ENCODE data around the gene A4GALT. TPM values are rescaled to one million over a fixed set of nuclear protein-coding genes. Genes with fewer than 3 reads are reported as not detected.

Gene A4GALT
- total RNA-seq, 2 donors from 2014 or later: 3.1 to 6.9 TPM

- no peak for TF ChIP-seq CTCF (IDR thresholded peaks at IDR 0.05)
- no peak for TF ChIP-seq POLR2A (IDR thresholded peaks at IDR 0.05)
- Histone ChIP-seq H3K4me3 (no peak overlapping the region), H3K27me3 (no peaks in the 10 kb centered on the region), H3K4me1 (peaks cover 72% of the 10 kb centered on the region), H3K9me3 (no peaks in the 10 kb centered on the region), H3K36me3 (replicated peaks in 1 of 2; ENCODE audit: insufficient read depth in 1 of 2, low read depth in 2 of 2) (no peaks in the 10 kb centered on the region), H3K27ac (peak overlapping the region; percentile 79 to 96 (median 92))
- WGBS, 2 donors: 55 to 58% methylated on average over 5 to 19 of the region's 19 CpGs
- DNase-seq (peak in 1 of 4 donors; percentile 34), ATAC-seq (no peak)
- intact Hi-C loops (cut with DNase I): no loop called here
Observed at GRCh38 chr22:42645341-42645937, 75.2 kb downstream of the A4GALT start.

GRCh38 chr22:42644422-42645340, 76.0 kb downstream of the A4GALT start:
- Histone ChIP-seq H3K27ac (peak overlapping the region; percentile 79 to 96 (median 92)), H3K9me3 (no peaks in the 10 kb centered on the region), H3K4me3 (no peak overlapping the region), H3K4me1 (peaks cover 71% of the 10 kb centered on the region), H3K27me3 (no peaks in the 10 kb centered on the region), H3K36me3 (replicated peaks in 1 of 2; ENCODE audit: insufficient read depth in 1 of 2, low read depth in 2 of 2) (no peaks in the 10 kb centered on the region)
- DNase-seq (peak in 3 of 4 donors; percentile 37 to 51 (median 41)), ATAC-seq (no peak)
- TF ChIP-seq CTCF (IDR thresholded peaks at IDR 0.05) (no peak), POLR2A (IDR thresholded peaks at IDR 0.05) (no peak)
- intact Hi-C loops (cut with DNase I): no loop called here
- 43 to 57% methylated on average over 10 to 22 of the region's 22 CpGs for WGBS, 2 donors

GRCh38 chr22:42643634-42644421, 76.8 kb downstream of the A4GALT start:
- H3K36me3 ChIP-seq (replicated peaks in 1 of 2; ENCODE audit: insufficient read depth in 1 of 2, low read depth in 2 of 2): no peaks in the 10 kb centered on the region
- H3K4me1 ChIP-seq: peaks cover 67% of the 10 kb centered on the region
- ATAC-seq (no peak), DNase-seq (no peak)
- intact Hi-C loops (cut with DNase I): no loop called here
- no peaks in the 10 kb centered on the region for H3K9me3 ChIP-seq
- WGBS, 2 donors: 73 to 87% methylated on average over 8 to 14 of the region's 14 CpGs
- H3K27me3 ChIP-seq: no peaks in the 10 kb centered on the region
- no peak for TF ChIP-seq CTCF (IDR thresholded peaks at IDR 0.05)
- no peak for TF ChIP-seq POLR2A (IDR thresholded peaks at IDR 0.05)
- peak overlapping the region; percentile 33 to 96 (median 92) for H3K27ac ChIP-seq
- H3K4me3 ChIP-seq: no peak overlapping the region

GRCh38 chr22:42642806-42643633, 77.7 kb downstream of the A4GALT start:
- peaks cover 61% of the 10 kb centered on the region for H3K4me1 ChIP-seq
- TF ChIP-seq CTCF (IDR thresholded peaks at IDR 0.05) (no peak), POLR2A (IDR thresholded peaks at IDR 0.05) (no peak)
- H3K27me3 ChIP-seq: no peaks in the 10 kb centered on the region
- H3K9me3 ChIP-seq: no peaks in the 10 kb centered on the region
- H3K27ac ChIP-seq: peak overlapping the region in 2 of 4 donors; percentile 93 to 96
- intact Hi-C loops (cut with DNase I): no loop called here
- H3K36me3 ChIP-seq (replicated peaks in 1 of 2; ENCODE audit: insufficient read depth in 1 of 2, low read depth in 2 of 2): no peaks in the 10 kb centered on the region
- DNase-seq (no peak), ATAC-seq (no peak)
- no peak overlapping the region for H3K4me3 ChIP-seq
- WGBS, 2 donors: 71% methylated on average over 7 to 12 of the region's 12 CpGs
